Mammary epithelial cell (primary cell): Measurements from ENCODE around the gene SLC16A13.

Source experiments
- CTCF ChIP-seq, 2 donors: IDR thresholded peaks in 1 of 2; conservative IDR thresholded peaks in 1 of 2; 2 replicates each; pipeline ENCODE4 v1.5.1; 2011 to 2012; ENCODE audit warnings: inconsistent platforms in 2 of 2, low read length in 2 of 2, mild to moderate bottlenecking in 2 of 2, control low read depth in 1 of 2, low read depth in 1 of 2; ENCODE audit not compliant: insufficient read depth in 1 of 2; ENCODE audit errors: extremely low read depth in 1 of 2
- EZH2 ChIP-seq: IDR thresholded peaks from 2 replicates; pipeline ENCODE4 v1.6.1; 2012; ENCODE audit warnings: low read length, inconsistent platforms, borderline replicate concordance

- no peak for TF ChIP-seq EZH2
- TF ChIP-seq CTCF (conservative IDR thresholded peaks at IDR 0.05 in 1 of 2, IDR thresholded peaks at IDR 0.05 in 1 of 2; ENCODE audit: extremely low read depth in 1 of 2, insufficient read depth in 1 of 2, low read depth in 1 of 2, low read length in 2 of 2) = no peak
Measured at GRCh38 chr17:7077911-7078546, 42.2 kb downstream of the SLC16A13 start.
